GM18502 (cell line): ENCODE measurements around the gene C11orf58.

Source experiments
- ATAC-seq: cut with Tn5 transposase; IDR thresholded peaks from one replicate; pipeline ENCODE4 v1.9.1; 2021; ENCODE audit warnings: mild to moderate bottlenecking; ENCODE audit not compliant: unreplicated experiment, poor library complexity

The C11orf58 gene

DNA sequence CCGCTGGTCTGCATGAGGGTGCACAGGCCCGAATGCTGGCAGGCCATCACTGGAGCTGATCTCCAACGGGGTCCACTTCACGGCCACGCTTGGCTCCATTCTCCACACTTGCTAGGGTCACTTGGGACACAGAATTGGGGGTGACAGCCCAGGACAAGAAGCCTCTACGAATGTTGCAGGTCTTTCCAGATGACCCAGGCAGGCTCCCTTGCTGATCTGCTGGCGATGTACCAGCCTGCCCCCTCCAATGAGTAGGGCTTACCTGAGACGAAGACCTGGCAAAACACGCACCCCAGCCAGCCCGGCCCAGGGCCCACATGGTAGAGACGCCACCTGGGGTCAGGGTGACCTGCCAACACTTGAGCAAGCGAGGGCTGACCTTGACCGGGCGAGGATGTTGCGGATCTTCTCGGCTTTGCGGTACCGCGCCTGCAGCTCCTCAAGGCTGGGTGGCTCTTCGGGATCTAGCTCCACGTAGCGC, 44.9 kb downstream of the C11orf58 start:
- no peak for ATAC-seq

DNA sequence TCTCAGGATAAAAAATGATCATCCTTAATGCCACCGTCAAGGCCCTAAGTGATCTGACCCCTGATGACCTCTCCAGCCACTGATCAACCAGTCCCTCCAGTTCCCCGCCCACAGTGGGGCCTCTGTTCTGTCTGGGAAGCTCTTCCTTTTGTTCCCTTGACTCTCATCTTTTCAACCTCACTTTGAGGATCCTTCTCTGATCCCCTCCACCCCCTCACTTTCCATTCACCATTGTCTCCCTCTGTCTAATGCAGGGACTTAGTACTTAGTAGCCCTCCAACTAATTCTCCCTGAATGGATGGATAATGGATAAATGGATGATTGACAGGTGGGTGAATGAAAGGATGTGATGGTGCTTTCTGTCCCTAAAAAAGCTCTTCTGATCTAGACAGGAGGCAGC, 45.6 kb downstream of the C11orf58 start:
- ATAC-seq, result no peak

DNA sequence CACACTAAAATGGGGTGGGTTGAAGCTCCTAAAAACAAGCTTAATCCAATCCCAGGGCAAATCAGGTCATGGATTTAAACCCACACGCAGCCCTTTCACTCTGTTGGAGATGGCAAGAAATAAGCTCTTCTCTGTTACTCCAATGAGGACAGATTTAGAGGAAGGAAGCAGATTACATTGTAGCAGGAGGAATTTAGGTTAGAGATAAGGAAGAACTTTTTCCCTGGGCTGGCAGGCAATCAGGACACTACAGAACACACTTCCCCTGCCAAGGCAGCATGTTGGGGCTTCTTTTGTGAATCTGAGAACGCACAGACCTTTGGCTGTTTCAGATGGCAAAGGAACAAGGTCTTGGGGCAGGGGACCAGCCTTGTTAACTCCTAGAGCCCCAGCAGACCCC, 46.2 kb downstream of the C11orf58 start:
- ATAC-seq, result no peak

DNA sequence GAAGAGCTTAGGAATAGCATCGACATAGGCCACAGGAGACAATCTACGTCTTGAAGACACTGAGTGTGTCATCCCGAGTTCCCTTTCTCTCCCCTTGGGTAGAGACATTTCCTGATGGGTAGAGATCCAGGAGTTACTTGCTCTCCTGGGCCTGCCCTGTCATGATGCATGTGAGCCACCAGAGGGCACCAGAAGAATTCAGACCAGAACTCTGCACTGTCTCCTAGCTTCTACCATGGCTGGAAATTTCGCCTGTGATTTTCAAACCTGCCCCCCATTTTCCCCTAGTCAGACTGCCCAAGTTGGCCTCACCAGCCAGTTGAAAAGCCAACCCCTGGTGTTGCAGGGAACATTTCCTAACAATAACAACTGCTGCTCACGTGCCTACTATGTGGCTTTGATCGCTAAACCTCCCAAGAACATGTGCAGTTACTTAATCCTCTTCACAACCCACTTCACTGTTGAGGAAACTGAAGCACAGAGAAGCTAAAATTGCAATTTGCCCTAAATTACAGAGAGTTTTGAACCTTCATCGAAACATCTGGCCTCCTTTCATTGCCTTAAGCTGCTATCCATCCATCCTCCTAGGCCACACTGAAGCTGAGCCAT, 47.2 kb downstream of the C11orf58 start:
- ATAC-seq, result peak; percentile 86

DNA sequence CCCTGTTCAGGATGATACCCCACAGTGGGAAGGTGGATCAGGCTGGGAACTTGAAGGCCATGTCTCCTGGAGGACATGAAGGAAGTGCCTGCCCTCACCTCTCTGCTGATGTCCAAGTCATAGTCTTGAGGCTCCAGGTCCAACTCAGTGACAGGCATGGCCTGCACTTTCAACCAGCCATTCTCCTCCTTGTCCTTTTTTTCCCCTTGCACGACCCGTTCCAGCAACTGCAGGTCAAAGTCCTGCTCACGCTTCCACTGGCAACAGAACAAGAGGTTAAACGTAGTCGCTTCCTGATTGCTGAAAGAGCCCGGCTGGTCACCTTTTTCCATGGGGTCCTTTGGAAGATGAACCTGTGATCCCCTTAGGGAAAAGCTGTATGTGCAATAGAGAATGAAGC, 47.7 kb downstream of the C11orf58 start:
- ATAC-seq, result no peak

DNA sequence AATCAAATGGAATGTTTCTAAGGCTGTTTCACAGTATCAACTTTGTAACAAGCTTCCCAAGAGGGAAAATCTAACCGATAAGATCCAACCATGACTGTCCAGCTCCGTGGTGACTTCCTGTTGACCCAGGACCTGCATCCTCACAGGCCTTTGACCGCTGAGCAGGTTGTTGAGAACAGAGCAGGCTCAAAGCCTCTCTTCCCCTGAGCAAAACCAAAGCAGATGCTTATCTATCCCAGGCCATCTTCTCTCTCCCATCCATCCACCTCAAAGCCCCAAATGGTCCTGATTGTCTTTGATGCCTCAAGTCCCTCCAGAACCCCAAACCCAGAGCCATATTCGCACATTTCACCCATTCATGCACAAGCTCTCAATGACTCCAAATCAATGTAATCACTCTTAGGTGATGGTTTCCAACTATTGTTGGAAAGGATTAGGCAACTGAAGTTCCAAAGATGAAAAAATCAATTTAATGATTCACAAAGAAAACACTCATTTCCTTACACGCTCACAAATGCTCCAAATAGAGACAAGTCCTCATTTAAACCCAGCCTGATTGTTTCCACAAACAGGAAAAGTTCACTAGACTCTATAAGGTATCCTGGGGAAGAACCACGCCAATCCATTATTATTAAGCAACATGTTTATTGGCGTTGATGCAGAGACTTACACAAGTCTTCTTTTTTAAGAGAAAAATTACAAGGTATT, 48.7 kb downstream of the C11orf58 start:
- no peak for ATAC-seq

DNA sequence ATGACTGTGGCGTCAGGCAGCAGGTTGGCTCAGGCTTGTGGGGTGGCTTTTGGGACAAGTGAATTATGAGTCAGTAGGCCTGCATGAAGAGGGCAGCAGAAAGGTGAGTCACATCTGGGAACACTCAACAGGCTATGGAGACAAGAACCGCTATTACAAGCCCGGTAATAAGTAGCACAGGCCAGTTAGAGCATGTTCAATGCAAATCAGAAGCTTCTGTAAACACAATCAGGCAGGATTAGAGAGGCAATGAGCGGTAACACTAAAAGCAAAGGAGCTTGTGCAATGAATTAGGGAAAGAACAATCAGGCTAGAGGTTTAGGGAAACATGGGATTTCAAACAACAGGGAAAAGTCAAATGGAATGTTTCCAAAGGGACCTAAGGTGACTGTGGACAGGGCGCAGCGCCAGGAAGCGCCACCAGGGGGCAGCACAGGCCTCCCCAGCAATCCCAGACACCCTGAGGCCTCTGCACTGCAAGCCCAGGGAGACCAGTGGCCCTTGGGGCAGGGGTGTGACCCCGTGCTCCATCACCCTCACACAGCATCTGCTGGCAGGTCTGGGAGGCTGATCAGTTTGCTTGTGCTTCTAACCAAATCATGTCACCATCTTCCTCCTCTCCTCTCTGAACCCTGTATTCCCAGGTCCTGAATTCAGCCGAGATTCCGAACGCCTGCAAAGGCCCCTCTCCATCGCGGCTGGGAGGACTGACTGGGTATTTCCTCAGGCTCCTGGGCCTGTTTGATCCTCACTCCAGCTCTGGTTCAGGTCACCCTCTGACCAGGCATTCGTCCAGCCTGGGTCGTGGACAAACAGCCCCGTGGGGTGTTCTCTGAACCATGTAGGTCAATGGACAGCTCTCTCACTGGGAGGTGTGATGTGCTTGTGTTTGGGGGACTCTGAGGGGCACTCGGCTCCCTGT, 50.0 kb downstream of the C11orf58 start:
- peak; percentile 75 for ATAC-seq

DNA sequence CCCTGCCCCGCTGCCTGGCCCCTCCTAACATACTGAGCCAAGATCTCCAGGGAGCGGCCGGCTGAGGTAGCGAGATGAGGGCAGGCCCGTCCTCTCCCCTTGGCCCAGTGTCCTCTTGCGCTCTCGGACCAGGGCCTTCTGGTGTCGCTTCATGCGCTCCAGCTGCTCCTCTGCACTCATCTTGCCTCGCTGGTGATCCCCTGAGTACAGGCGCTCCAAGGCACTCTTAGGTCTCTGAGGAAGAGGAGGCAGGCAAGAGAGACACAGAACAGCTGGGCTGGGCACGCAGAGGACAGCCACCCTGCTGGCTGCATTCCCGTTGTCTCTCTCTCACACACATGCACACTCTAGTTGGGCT, 50.6 kb downstream of the C11orf58 start:
- ATAC-seq, result no peak

DNA sequence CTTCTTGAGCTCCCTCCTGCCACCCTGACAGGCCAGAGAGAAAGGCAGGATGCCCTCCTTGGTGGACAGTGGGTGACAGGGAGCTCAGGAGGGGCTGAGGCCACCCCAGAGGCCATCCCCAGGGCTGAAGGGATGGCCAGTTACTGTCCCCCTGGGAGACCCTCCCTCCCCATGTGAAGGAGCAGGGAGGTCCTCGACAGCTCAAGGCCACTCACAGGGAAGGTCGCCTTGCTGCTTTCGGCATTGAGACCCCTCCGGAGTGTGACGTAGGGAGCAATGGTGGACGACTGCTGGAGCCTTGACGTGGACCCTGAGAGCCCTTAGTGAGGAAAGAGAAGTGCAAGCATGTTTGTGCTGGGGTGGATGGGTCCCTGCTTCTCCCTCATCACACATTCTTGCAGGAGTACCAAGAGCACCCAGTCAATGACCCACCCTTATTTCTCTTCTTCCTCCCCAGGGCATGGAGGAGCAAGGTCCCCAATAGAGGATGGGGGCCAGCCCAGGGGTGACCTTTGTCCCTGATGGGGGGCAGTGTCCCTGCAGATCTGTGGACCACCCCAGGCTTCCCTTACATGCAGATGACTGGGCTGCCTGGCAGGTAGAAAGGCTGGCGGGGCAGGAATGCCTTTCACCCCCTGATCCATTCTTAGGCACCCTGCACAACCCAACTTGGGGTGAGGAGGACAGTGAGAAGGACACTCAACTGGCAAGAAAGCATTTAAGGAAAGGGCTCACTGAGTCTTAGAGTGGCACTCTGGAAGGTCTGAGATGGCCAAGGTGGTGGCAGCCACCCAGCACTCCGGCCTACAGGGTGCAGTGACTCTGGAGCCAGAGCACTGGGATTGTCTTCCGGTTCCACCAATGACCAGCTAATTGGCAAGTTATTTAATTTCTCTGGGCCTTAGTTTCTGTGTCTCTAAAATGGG, 51.4 kb downstream of the C11orf58 start:
- no peak for ATAC-seq

DNA sequence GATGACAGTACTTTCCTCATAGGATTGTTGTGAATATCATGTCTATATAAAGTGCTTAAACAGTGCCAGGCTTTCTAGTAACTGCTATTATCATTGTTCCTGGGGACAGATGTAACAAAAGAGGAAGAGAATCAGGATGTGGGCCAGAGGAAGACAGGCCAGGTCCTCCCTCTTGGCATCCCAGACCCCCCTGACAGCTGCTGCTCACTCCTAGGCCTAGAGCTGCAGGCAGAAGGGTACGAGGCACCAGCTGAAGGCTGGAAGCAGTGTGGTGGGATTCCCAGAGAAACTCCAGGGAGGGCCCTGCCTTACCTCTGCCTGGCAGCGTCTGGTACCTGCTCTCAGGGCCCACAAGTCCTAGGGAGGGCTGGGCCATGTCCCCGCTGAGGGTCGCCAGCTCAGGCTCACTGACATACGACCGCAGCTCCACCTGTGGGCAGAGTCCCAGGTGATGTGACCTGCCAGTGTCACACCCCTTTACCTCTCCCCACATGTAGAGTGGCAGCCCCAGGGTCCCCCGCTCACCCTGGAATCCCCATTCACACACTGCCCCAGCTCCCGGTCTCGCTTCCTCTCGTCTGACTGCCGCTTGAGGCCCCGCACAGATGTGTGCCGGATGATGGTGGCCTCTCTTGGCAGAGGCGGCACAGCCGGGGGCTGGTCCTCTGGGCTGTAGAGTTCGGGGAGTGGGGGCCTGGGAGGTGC, 52.2 kb downstream of the C11orf58 start:
- no peak for ATAC-seq

DNA sequence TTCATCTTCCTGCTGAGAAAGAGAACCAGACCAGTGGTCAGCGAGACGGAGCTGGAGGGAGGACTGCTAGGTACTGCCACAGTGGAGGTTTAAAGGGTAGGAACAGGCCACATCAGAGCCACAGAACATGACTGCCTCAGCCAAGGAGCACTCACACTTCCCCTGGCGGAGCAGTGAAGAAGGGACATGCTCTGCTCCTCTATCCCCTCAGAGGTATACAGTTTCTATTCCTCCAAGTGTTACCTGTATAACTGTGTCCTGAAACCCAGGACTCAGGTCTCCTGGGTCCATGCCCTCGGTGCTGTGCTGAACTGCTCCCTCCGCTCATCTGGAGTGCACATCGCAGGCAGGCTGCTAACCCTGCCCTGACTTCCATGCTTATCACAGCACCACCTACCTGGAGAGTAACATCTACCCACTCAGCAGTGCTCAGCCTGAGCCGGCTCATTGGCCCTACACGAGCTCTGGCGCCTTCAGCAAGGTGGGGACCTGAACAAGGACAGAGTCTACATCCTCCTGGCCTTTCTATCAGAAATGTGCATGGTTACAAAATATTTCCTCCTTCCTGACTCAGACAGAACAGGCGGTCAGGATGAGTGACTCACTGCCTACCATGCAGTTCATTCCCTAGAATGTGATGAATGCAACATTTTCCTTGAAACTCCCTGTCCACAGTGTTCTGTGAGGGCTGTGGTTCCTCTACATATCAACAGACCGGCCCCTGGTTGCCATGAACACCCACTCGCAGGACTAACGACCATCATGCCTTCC, 52.9 kb downstream of the C11orf58 start:
- ATAC-seq, result no peak

DNA sequence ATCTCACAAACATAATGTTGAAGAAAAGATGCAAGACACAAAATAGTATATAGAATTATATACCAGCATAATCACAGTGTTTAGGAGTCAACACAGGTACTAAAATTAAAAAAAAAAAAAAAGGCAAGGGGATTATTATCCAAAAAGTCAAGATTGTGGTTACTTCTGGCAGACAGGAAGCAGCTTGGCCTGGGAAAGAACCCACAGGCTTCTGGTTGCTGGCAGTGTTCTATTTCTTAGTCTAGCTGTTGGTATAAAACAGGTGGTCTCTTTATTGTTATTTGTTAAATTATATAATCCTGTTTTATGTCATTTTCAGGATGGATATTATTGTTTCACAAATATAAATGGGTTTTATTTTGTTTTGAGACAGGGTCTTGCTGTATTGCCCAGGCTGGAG, 54.0 kb downstream of the C11orf58 start:
- ATAC-seq, result no peak

DNA sequence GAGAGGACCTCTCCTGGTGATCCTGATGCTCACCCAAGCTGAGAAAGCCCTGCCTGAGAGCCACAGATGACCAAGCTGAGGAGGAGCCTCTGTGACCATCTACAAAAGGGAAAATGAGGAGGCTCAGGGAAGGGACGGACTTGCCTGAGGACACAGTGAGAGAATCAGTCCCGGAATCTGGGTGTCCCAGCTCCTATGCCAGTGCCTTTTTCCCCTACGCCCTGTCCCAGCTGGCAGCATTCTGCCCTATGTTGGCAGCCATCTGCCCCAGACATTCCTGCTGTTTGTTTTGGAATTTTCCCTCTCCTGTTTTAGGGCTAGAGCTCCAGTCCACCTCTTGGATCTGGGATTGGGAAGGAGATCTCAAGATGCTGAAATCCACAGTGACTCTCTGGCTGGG, 54.6 kb downstream of the C11orf58 start:
- no peak for ATAC-seq

DNA sequence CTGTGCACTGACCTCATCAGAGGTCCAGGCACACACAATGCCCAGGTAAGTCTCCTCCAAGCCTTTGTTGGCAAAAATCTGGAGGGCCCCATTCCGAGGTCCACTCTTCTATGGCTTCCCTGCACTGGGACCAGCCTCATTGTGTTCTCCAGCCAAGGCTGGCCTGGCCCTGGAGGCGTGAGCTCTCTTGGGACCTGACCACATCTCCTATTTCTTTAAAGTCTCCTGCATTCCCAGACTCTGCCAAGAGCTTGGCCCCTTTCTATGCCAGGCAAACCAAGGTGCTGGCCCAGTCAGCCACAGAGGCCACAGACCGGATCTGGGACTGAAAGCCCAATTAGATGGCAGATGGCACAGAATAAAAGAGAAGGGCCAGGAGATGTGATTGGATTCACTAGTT, 55.1 kb downstream of the C11orf58 start:
- no peak for ATAC-seq

DNA sequence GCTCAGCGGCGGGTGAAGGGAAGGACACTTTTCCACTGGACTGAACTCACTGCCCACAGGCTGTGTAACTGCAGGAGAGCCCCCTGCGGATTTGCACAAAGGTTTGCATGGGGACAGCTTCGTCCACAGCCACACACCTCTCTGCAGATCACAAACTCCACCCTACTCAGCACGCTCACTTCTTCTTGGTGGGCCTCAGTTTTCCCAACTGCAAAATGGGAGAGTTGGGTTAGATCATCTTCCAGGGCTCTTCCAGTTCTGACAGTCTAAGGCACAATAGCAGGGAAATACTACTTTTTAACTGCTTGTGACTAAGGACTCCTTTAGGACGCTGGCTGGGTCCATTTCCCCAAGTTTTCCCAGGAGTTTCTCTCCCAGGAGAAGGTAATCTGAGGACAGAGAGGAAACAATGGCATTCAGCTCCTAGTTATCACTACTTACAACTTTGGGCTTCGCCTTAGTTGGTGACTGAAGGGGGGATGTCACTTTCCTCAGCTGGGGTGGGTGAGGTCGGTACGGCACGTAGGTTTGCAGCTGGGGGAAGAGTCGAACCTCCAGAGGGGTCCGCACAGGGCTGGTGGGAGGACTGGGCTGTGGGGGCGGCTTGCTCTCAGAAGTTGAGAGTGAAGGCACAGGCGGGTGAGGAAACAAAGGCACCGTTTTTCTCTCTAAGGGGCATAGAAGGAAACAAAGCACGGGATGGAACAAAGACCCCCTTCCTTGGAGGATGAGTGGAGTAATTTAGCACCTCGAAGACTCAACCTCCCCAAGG, 55.8 kb downstream of the C11orf58 start:
- ATAC-seq, result no peak

DNA sequence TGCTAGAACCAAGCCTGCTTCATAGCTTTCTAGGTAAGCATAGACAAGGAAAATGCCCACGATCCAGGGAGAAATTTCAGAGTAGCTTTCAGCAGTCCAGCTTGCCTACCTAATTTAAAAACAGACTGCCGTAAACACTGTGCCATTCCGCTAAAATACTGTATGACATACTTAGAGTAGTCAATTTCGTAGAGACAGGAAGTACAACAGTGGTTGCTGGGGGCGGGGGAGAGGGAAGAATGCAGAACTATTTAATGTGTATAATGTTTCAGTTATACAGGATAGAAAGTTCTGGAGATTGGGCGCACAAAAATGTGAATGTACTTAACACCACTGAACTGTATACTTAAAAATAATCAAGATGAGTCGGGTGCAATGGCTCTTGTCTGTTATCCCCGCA, 56.7 kb downstream of the C11orf58 start:
- no peak for ATAC-seq

DNA sequence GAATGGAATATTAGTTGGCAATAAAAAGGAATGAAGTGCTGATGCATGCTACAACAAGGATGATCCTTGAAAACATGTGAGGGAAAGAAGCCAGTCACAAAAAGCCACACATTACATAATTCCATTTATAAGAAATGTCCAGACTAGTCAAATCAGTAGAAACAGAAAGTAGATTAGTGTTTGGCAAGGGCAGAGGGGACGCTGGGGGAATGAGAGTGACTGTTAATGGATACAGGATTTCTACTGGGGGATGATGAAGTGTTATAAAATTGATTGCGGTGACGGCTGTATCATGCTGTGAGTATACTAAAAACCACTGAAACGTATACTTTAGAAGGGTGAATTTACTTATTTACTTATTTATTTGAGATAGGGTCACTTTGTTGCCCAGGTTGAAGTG, 57.9 kb downstream of the C11orf58 start:
- ATAC-seq, result no peak

DNA sequence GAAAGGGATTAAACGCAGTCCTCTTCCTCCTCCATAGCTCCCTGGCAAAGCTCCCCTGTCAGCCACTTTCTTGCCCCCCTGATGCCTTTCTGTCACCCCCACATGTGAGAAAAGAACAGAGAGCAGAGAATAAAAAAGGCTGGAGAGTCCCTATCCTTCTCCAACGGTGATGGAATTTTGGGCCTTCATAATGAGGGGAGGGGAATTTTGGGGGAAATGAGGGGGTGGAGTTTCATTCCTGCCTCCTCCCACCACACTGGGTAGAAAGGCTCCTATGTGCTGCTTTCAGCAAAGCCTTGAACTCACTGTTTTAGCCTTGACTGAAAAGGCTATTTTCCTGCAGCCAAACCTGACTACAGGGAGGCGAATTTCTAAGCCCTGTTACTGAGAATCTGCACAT, 59.3 kb downstream of the C11orf58 start:
- ATAC-seq, result no peak
